Fibroblast of lung (primary cell): ENCODE data around the gene KLC4. TPM values are rescaled to one million over a fixed set of nuclear protein-coding genes. Genes with fewer than 3 reads are reported as not detected.
A peak's percentile ranks its signal among the peaks of the same experiment; 100 is the strongest.

Experiments used
- DNase-seq, 2 donors: peaks; one replicate each; pipeline versions ENCODE4 v3.0.0 to v3.0.0-alpha.2; 2010; ENCODE audit warnings: low read depth in 2 of 2
- H2AFZ ChIP-seq: 2 replicates; pipeline ENCODE4 v1.5.1; 2012; ENCODE audit warnings: low read length, control low read depth, inconsistent platforms
- H3K27ac ChIP-seq: 2 replicates; pipeline ENCODE4 v1.5.1; 2011; ENCODE audit warnings: low read length, control low read depth; ENCODE audit not compliant: insufficient read depth
- H3K27me3 ChIP-seq: 2 replicates; pipeline ENCODE4 v1.5.1; 2011; ENCODE audit warnings: mild to moderate bottlenecking, low read length; ENCODE audit not compliant: control insufficient read depth, insufficient read depth
- H3K36me3 ChIP-seq: 2 replicates; pipeline ENCODE4 v1.5.1; 2011; ENCODE audit warnings: low read length; ENCODE audit not compliant: control insufficient read depth, insufficient read depth
- H3K4me1 ChIP-seq: 2 replicates; pipeline ENCODE4 v1.5.1; 2011; ENCODE audit warnings: low read length; ENCODE audit not compliant: control insufficient read depth, insufficient read depth; ENCODE audit errors: extremely low read depth
- H3K4me2 ChIP-seq: 2 replicates; pipeline ENCODE4 v1.5.1; 2011; ENCODE audit warnings: low read length, control low read depth; ENCODE audit not compliant: insufficient read depth; ENCODE audit errors: extremely low read depth
- H3K4me3 ChIP-seq, 4 experiments: fragments of 200-600 bp in 1 of 4; sonication (generic) in 1 of 4; replicated peaks in 1 of 4; 2 replicates each; pipeline ENCODE4 v1.5.1; 2011 to 2016; ENCODE audit warnings: low read length in 4 of 4, low read depth in 3 of 4, mild to moderate bottlenecking in 3 of 4, control low read depth in 2 of 4, inconsistent platforms in 1 of 4, mixed read lengths in 1 of 4; ENCODE audit not compliant: insufficient read depth in 1 of 4; ENCODE audit errors: control extremely low read depth in 1 of 4
- H3K79me2 ChIP-seq: 2 replicates; pipeline ENCODE4 v1.5.1; 2012; ENCODE audit warnings: mild to moderate bottlenecking, low read length, inconsistent platforms; ENCODE audit not compliant: control insufficient read depth, insufficient read depth
- H3K9ac ChIP-seq: 2 replicates; pipeline ENCODE4 v1.5.1; 2011; ENCODE audit warnings: mild to moderate bottlenecking, low read length, control low read depth; ENCODE audit not compliant: insufficient read depth
- H3K9me3 ChIP-seq: 2 replicates; pipeline ENCODE4 v1.5.1; 2012; ENCODE audit warnings: low read depth, low read length; ENCODE audit not compliant: control insufficient read depth, insufficient read depth
- H4K20me1 ChIP-seq: 2 replicates; pipeline ENCODE4 v1.5.1; 2011; ENCODE audit warnings: low read length; ENCODE audit not compliant: control insufficient read depth, insufficient read depth; ENCODE audit errors: extremely low read depth
- EZH2 ChIP-seq: IDR thresholded peaks from 2 replicates; pipeline ENCODE4 v1.5.1; 2012; ENCODE audit warnings: low read length, control low read depth, mild to moderate bottlenecking; ENCODE audit errors: missing control alignments
- polyA minus RNA-seq: library from RNA; depleted of rRNA, polyadenylated mRNA; stranded (reverse); fragments of >200 nt; gene quantifications from 2 replicates; pipeline ENCODE4 v1.2.3, GENCODE V29; 2011; ENCODE audit warnings: low replicate concordance
- polyA plus RNA-seq, 2 donors: library from polyadenylated mRNA; depleted of rRNA in 1 of 2; stranded (reverse) in 1 of 2; unstranded in 1 of 2; fragments of >200 nt; gene quantifications; 2 replicates each; pipeline ENCODE4 v1.2.1, GENCODE V29; 2011 to 2012; ENCODE audit warnings: missing spikeins in 1 of 2
- total RNA-seq: library from RNA; depleted of rRNA; stranded (reverse); fragments of >200 nt; gene quantifications from 2 replicates; pipeline ENCODE4 v1.2.1, GENCODE V29; 2014
- TF ChIP-seq, protein P1 (sequence below), 2 donors: IDR thresholded peaks in 1 of 2; conservative IDR thresholded peaks in 1 of 2; 1 replicate in 1 of 2; 2 replicates in 1 of 2; pipeline ENCODE4 v1.5.1; 2011 to 2012; ENCODE audit warnings: low read length in 2 of 2, control low read depth in 1 of 2, inconsistent platforms in 1 of 2, low read depth in 1 of 2, mild to moderate bottlenecking in 1 of 2

Gene KLC4
- total RNA-seq (19.0 and 22.5 TPM in 2 replicates), polyA plus RNA-seq (5.7 and 7.2 TPM in 2 replicates), polyA minus RNA-seq (16.2 and 33.9 TPM in 2 replicates)
- 6.3 and 7.3 TPM in 2 replicates for polyA plus RNA-seq (2012)

DNA sequence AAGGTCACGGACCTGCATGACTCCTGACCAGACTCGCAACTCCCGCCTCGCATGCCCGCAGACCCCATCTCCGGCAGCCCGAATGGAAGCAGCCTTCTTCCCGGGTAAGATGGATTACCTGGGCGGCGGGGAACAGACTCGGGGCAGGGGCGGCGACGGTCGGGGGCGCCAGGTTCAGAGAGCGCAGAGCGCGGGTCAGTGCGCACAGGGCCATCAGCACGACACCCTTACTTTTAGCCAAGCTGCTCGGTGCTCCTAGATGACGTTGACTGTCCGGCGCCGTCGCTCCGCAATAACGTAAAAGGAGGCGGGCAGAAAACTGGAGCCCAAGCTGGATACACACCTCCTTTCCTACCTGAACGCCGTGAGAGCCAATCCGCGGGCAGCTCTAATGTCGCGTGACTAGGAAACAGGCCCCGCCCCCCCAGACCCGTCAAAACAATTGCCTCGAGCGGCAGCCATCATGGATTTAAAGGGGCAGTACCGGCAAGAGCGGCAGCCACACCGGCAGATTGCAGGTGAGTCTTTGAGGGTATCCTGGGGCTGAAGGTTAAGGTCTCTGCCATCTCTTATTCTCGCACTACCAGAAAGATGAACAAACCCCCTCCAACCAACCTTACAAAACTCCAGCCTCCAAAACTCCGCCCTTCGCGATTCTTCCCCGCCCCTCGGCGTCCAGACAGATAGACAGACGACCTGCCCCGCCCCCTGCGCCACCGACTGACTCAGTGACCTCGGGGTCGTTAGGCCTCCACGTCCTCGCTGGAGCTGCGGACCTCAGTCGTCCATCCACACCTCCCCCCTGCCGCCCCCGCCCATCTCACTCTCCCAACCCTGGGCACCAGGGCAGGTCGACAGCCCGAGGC lies at the start of gene KLC4, which contains the start of gene MRPL2:
Gene KLC4, plus strand, starts transcription at position 464 of the 866 bp plus-strand sequence. CDS start 1,705 bp downstream, outside the sequence.
Gene MRPL2, minus strand, starts transcription at position 267 of the 866 bp plus-strand sequence. Its CDS starts 53 bp downstream, at position 214.
- Histone ChIP-seq H3K79me2 (peaks cover 14% of the 10 kb centered on the region), H3K27me3 (no peaks in the 10 kb centered on the region), H3K27ac (peak within 1 kb of the TSS; percentile 73), H2AFZ (peak within 1 kb of the TSS; percentile 92), H3K4me3 (peak within 1 kb of the TSS; percentile 61 to 99 (median 88)), H3K9me3 (no peaks in the 10 kb centered on the region), H3K4me1 (peaks cover 10% of the 10 kb centered on the region), H3K36me3 (peaks cover 5% of the 10 kb centered on the region), H4K20me1 (no peaks in the 10 kb centered on the region), H3K9ac (peak within 1 kb of the TSS; percentile 82), H3K4me2 (peak within 1 kb of the TSS; percentile 95)
- TF ChIP-seq, protein P1, sequence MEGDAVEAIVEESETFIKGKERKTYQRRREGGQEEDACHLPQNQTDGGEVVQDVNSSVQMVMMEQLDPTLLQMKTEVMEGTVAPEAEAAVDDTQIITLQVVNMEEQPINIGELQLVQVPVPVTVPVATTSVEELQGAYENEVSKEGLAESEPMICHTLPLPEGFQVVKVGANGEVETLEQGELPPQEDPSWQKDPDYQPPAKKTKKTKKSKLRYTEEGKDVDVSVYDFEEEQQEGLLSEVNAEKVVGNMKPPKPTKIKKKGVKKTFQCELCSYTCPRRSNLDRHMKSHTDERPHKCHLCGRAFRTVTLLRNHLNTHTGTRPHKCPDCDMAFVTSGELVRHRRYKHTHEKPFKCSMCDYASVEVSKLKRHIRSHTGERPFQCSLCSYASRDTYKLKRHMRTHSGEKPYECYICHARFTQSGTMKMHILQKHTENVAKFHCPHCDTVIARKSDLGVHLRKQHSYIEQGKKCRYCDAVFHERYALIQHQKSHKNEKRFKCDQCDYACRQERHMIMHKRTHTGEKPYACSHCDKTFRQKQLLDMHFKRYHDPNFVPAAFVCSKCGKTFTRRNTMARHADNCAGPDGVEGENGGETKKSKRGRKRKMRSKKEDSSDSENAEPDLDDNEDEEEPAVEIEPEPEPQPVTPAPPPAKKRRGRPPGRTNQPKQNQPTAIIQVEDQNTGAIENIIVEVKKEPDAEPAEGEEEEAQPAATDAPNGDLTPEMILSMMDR (conservative IDR thresholded peaks at IDR 0.05 in 1 of 2, IDR thresholded peaks at IDR 0.05 in 1 of 2; ENCODE audit: low read depth in 1 of 2, low read length in 2 of 2): no peak
- no peak for TF ChIP-seq EZH2
- DNase-seq: peak; percentile 98

- TF ChIP-seq, protein P1 (conservative IDR thresholded peaks at IDR 0.05 in 1 of 2, IDR thresholded peaks at IDR 0.05 in 1 of 2; ENCODE audit: low read depth in 1 of 2, low read length in 2 of 2): no peak
- TF ChIP-seq EZH2: no peak
- Histone ChIP-seq H2AFZ (no peak overlapping the region), H3K27ac (no peak overlapping the region), H3K27me3 (no peaks in the 10 kb centered on the region), H3K4me1 (peaks cover 13% of the 10 kb centered on the region), H3K79me2 (peaks cover 31% of the 10 kb centered on the region), H3K9me3 (no peaks in the 10 kb centered on the region), H3K4me2 (no peak overlapping the region), H3K36me3 (peaks cover 30% of the 10 kb centered on the region), H4K20me1 (no peaks in the 10 kb centered on the region), H3K4me3 (no peak overlapping the region), H3K9ac (no peak overlapping the region)
- no peak for DNase-seq
Measured at GRCh38 chr6:43011207-43011606, 48.2 kb upstream of the KLC4 start.

- Histone ChIP-seq H3K27ac (peak overlapping the region; percentile 4), H3K79me2 (peaks cover 42% of the 10 kb centered on the region), H3K4me1 (peaks cover 20% of the 10 kb centered on the region), H3K4me2 (peak overlapping the region; percentile 98), H3K27me3 (no peaks in the 10 kb centered on the region), H3K36me3 (peaks cover 31% of the 10 kb centered on the region), H3K4me3 (peak overlapping the region in 3 of 4 experiments; percentile 78 to 80 (median 80)), H4K20me1 (no peaks in the 10 kb centered on the region), H3K9ac (no peak overlapping the region), H3K9me3 (no peaks in the 10 kb centered on the region), H2AFZ (no peak overlapping the region)
- TF ChIP-seq EZH2: no peak
- TF ChIP-seq, protein P1 (conservative IDR thresholded peaks at IDR 0.05 in 1 of 2, IDR thresholded peaks at IDR 0.05 in 1 of 2; ENCODE audit: low read depth in 1 of 2, low read length in 2 of 2): no peak
- DNase-seq: no peak
Measured at GRCh38 chr6:43012364-43012763, 47.1 kb upstream of the KLC4 start.
